ENCODE results near the gene TEX36.
"Not testable (repeated sequence)": the region's sequence is repeated elsewhere in the genome, so short reads cannot be mapped to it uniquely, and the experiment has no call there.

The TEX36 gene

GRCh38 chr10:125629758-125630376, 53.1 kb downstream of the TEX36 start:
- Histone ChIP-seq H3K9ac (ENCODE audit: insufficient read length) (no peak overlapping the region), H3K27ac (no peak overlapping the region), H3K9me3 (ENCODE audit: low read depth, low read length) (no peaks in the 10 kb centered on the region), H3K36me3 (ENCODE audit: insufficient read depth, low read length) (no peaks in the 10 kb centered on the region), H3K4me3 (no peak overlapping the region)
- TF ChIP-seq FOXP2 (optimal IDR thresholded peaks at IDR 0.05; ENCODE audit: control extremely low read depth, extremely low read length, insufficient read depth) (no peak), POLR2AphosphoS5 (IDR thresholded peaks at IDR 0.05; ENCODE audit: borderline replicate concordance, low read depth, low read length) (no peak), EZH2 (IDR thresholded peaks at IDR 0.05) (no peak)
- DNase-seq (ENCODE audit: low read depth, low spot score) = no peak

- Histone ChIP-seq H3K27ac (no peak overlapping the region), H3K9me3 (ENCODE audit: low read depth, low read length) (no peaks in the 10 kb centered on the region), H3K4me3 (no peak overlapping the region), H3K9ac (ENCODE audit: insufficient read length) (no peak overlapping the region), H3K36me3 (ENCODE audit: insufficient read depth, low read length) (no peaks in the 10 kb centered on the region)
- no peak for DNase-seq (ENCODE audit: low read depth, low spot score)
- TF ChIP-seq FOXP2 (optimal IDR thresholded peaks at IDR 0.05; ENCODE audit: control extremely low read depth, extremely low read length, insufficient read depth) = no peak
- TF ChIP-seq POLR2AphosphoS5 (IDR thresholded peaks at IDR 0.05; ENCODE audit: borderline replicate concordance, low read depth, low read length) = no peak
- no peak for TF ChIP-seq EZH2 (IDR thresholded peaks at IDR 0.05)
These were observed 54.6 kb downstream of the TEX36 start for GRCh38 chr10:125628104-125629049.

GRCh38 chr10:125627646-125628045, 55.3 kb downstream of the TEX36 start:
- no peak overlapping the region for H3K27ac ChIP-seq
- no peaks in the 10 kb centered on the region for H3K9me3 ChIP-seq (ENCODE audit: low read depth, low read length)
- no peak overlapping the region for H3K4me3 ChIP-seq
- no peak overlapping the region for H3K9ac ChIP-seq (ENCODE audit: insufficient read length)
- no peak for DNase-seq (ENCODE audit: low read depth, low spot score)
- H3K36me3 ChIP-seq (ENCODE audit: insufficient read depth, low read length) = no peaks in the 10 kb centered on the region
- TF ChIP-seq FOXP2 (optimal IDR thresholded peaks at IDR 0.05; ENCODE audit: control extremely low read depth, extremely low read length, insufficient read depth) (no peak), EZH2 (IDR thresholded peaks at IDR 0.05) (no peak), POLR2AphosphoS5 (IDR thresholded peaks at IDR 0.05; ENCODE audit: borderline replicate concordance, low read depth, low read length) (no peak)

- no peak overlapping the region for H3K27ac ChIP-seq
- DNase-seq (ENCODE audit: low read depth, low spot score) = no peak
These were observed 56.3 kb downstream of the TEX36 start for GRCh38 chr10:125626671-125627070.

GRCh38 chr10:125625586-125625985, 57.4 kb downstream of the TEX36 start:
- H3K4me3 ChIP-seq = no peak overlapping the region
- H3K36me3 ChIP-seq (ENCODE audit: insufficient read depth, low read length) = no peaks in the 10 kb centered on the region
- no peaks in the 10 kb centered on the region for H3K9me3 ChIP-seq (ENCODE audit: low read depth, low read length)
- TF ChIP-seq POLR2AphosphoS5 (IDR thresholded peaks at IDR 0.05; ENCODE audit: borderline replicate concordance, low read depth, low read length) (no peak), EZH2 (IDR thresholded peaks at IDR 0.05) (no peak), FOXP2 (optimal IDR thresholded peaks at IDR 0.05; ENCODE audit: control extremely low read depth, extremely low read length, insufficient read depth) (no peak)
- H3K27ac ChIP-seq = no peak overlapping the region
- no peak for DNase-seq (ENCODE audit: low read depth, low spot score)
- no peak overlapping the region for H3K9ac ChIP-seq (ENCODE audit: insufficient read length)

More at GRCh38 chr10:125626671-125627070, 56.3 kb downstream of the TEX36 start:
- H3K9me3 ChIP-seq (ENCODE audit: low read depth, low read length) = no peaks in the 10 kb centered on the region
- H3K4me3 ChIP-seq = no peak overlapping the region
- H3K9ac ChIP-seq (ENCODE audit: insufficient read length) = no peak overlapping the region
- no peaks in the 10 kb centered on the region for H3K36me3 ChIP-seq (ENCODE audit: insufficient read depth, low read length)
- TF ChIP-seq FOXP2 (optimal IDR thresholded peaks at IDR 0.05; ENCODE audit: control extremely low read depth, extremely low read length, insufficient read depth) (no peak), POLR2AphosphoS5 (IDR thresholded peaks at IDR 0.05; ENCODE audit: borderline replicate concordance, low read depth, low read length) (no peak), EZH2 (IDR thresholded peaks at IDR 0.05) (no peak)

GRCh38 chr10:125624800-125625199, 58.2 kb downstream of the TEX36 start:
- TF ChIP-seq EZH2 (IDR thresholded peaks at IDR 0.05) (no peak), FOXP2 (optimal IDR thresholded peaks at IDR 0.05; ENCODE audit: control extremely low read depth, extremely low read length, insufficient read depth) (no peak), POLR2AphosphoS5 (IDR thresholded peaks at IDR 0.05; ENCODE audit: borderline replicate concordance, low read depth, low read length) (no peak)
- no peaks in the 10 kb centered on the region for H3K36me3 ChIP-seq (ENCODE audit: insufficient read depth, low read length)
- no peak overlapping the region for H3K9ac ChIP-seq (ENCODE audit: insufficient read length)
- DNase-seq (ENCODE audit: low read depth, low spot score) = no peak
- H3K27ac ChIP-seq = no peak overlapping the region
- H3K4me3 ChIP-seq = no peak overlapping the region
- no peaks in the 10 kb centered on the region for H3K9me3 ChIP-seq (ENCODE audit: low read depth, low read length)

- H3K4me3 ChIP-seq = no peak overlapping the region
- no peak for DNase-seq (ENCODE audit: low read depth, low spot score)
- H3K27ac ChIP-seq = no peak overlapping the region
- no peaks in the 10 kb centered on the region for H3K36me3 ChIP-seq (ENCODE audit: insufficient read depth, low read length)
- no peaks in the 10 kb centered on the region for H3K9me3 ChIP-seq (ENCODE audit: low read depth, low read length)
- H3K9ac ChIP-seq (ENCODE audit: insufficient read length) = no peak overlapping the region
- TF ChIP-seq FOXP2 (optimal IDR thresholded peaks at IDR 0.05; ENCODE audit: control extremely low read depth, extremely low read length, insufficient read depth) (no peak), POLR2AphosphoS5 (IDR thresholded peaks at IDR 0.05; ENCODE audit: borderline replicate concordance, low read depth, low read length) (no peak), EZH2 (IDR thresholded peaks at IDR 0.05) (no peak)
These were observed 61.9 kb downstream of the TEX36 start for GRCh38 chr10:125621052-125621451.

GRCh38 chr10:125620401-125620800, 62.6 kb downstream of the TEX36 start:
- H3K4me3 ChIP-seq = no peak overlapping the region
- no peak overlapping the region for H3K27ac ChIP-seq
- DNase-seq (ENCODE audit: low read depth, low spot score) = no peak
- no peak overlapping the region for H3K9ac ChIP-seq (ENCODE audit: insufficient read length)
- TF ChIP-seq FOXP2 (optimal IDR thresholded peaks at IDR 0.05; ENCODE audit: control extremely low read depth, extremely low read length, insufficient read depth) (no peak), EZH2 (IDR thresholded peaks at IDR 0.05) (no peak), POLR2AphosphoS5 (IDR thresholded peaks at IDR 0.05; ENCODE audit: borderline replicate concordance, low read depth, low read length) (no peak)
- no peaks in the 10 kb centered on the region for H3K9me3 ChIP-seq (ENCODE audit: low read depth, low read length)
- H3K36me3 ChIP-seq (ENCODE audit: insufficient read depth, low read length) = no peaks in the 10 kb centered on the region

GRCh38 chr10:125613062-125613461, 69.9 kb downstream of the TEX36 start:
- not testable (repeated sequence) for H3K9me3 ChIP-seq (ENCODE audit: low read depth, low read length); H3K36me3 ChIP-seq (ENCODE audit: insufficient read depth, low read length); H3K27ac ChIP-seq; DNase-seq (ENCODE audit: low read depth, low spot score); H3K9ac ChIP-seq (ENCODE audit: insufficient read length); H3K4me3 ChIP-seq

Data from SK-N-MC (cell line).